ENCODE measurements around the gene DDX17.

- TF ChIP-seq MAX (IDR thresholded peaks at IDR 0.05) (peak; percentile 33; the same call in 1 of the 2 replicates), CTCF (IDR thresholded peaks at IDR 0.05 in 2 of 3, conservative IDR thresholded peaks at IDR 0.05 in 1 of 3; ENCODE audit: borderline replicate concordance in 1 of 3, insufficient read depth in 1 of 3, low read depth in 2 of 3, low read length in 2 of 3) (no peak)
Observed at GRCh38 chr22:38506118-38506962, at the start of gene DDX17.

All from HCT116 (cell line).